Fibroblast of lung (primary cell): ENCODE measurements around the gene SLC25A34. TPM values are rescaled to one million over a fixed set of nuclear protein-coding genes. Genes with fewer than 3 reads are reported as not detected.

Experiments used
- DNase-seq, 2 donors: peaks; one replicate each; pipeline versions ENCODE4 v3.0.0 to v3.0.0-alpha.2; 2010; ENCODE audit warnings: low read depth in 2 of 2
- H2AFZ ChIP-seq: 2 replicates; pipeline ENCODE4 v1.5.1; 2012; ENCODE audit warnings: low read length, control low read depth, inconsistent platforms
- H3K27ac ChIP-seq: 2 replicates; pipeline ENCODE4 v1.5.1; 2011; ENCODE audit warnings: low read length, control low read depth; ENCODE audit not compliant: insufficient read depth
- H3K27me3 ChIP-seq: 2 replicates; pipeline ENCODE4 v1.5.1; 2011; ENCODE audit warnings: mild to moderate bottlenecking, low read length; ENCODE audit not compliant: control insufficient read depth, insufficient read depth
- H3K36me3 ChIP-seq: 2 replicates; pipeline ENCODE4 v1.5.1; 2011; ENCODE audit warnings: low read length; ENCODE audit not compliant: control insufficient read depth, insufficient read depth
- H3K4me1 ChIP-seq: 2 replicates; pipeline ENCODE4 v1.5.1; 2011; ENCODE audit warnings: low read length; ENCODE audit not compliant: control insufficient read depth, insufficient read depth; ENCODE audit errors: extremely low read depth
- H3K4me2 ChIP-seq: 2 replicates; pipeline ENCODE4 v1.5.1; 2011; ENCODE audit warnings: low read length, control low read depth; ENCODE audit not compliant: insufficient read depth; ENCODE audit errors: extremely low read depth
- H3K4me3 ChIP-seq, 4 experiments: fragments of 200-600 bp in 1 of 4; sonication (generic) in 1 of 4; replicated peaks in 1 of 4; 2 replicates each; pipeline ENCODE4 v1.5.1; 2011 to 2016; ENCODE audit warnings: low read length in 4 of 4, low read depth in 3 of 4, mild to moderate bottlenecking in 3 of 4, control low read depth in 2 of 4, inconsistent platforms in 1 of 4, mixed read lengths in 1 of 4; ENCODE audit not compliant: insufficient read depth in 1 of 4; ENCODE audit errors: control extremely low read depth in 1 of 4
- H3K79me2 ChIP-seq: 2 replicates; pipeline ENCODE4 v1.5.1; 2012; ENCODE audit warnings: mild to moderate bottlenecking, low read length, inconsistent platforms; ENCODE audit not compliant: control insufficient read depth, insufficient read depth
- H3K9ac ChIP-seq: 2 replicates; pipeline ENCODE4 v1.5.1; 2011; ENCODE audit warnings: mild to moderate bottlenecking, low read length, control low read depth; ENCODE audit not compliant: insufficient read depth
- H3K9me3 ChIP-seq: 2 replicates; pipeline ENCODE4 v1.5.1; 2012; ENCODE audit warnings: low read depth, low read length; ENCODE audit not compliant: control insufficient read depth, insufficient read depth
- H4K20me1 ChIP-seq: 2 replicates; pipeline ENCODE4 v1.5.1; 2011; ENCODE audit warnings: low read length; ENCODE audit not compliant: control insufficient read depth, insufficient read depth; ENCODE audit errors: extremely low read depth
- EZH2 ChIP-seq: IDR thresholded peaks from 2 replicates; pipeline ENCODE4 v1.5.1; 2012; ENCODE audit warnings: low read length, control low read depth, mild to moderate bottlenecking; ENCODE audit errors: missing control alignments
- polyA plus RNA-seq, 2 donors: library from polyadenylated mRNA; depleted of rRNA in 1 of 2; stranded (reverse) in 1 of 2; unstranded in 1 of 2; fragments of >200 nt; gene quantifications; 2 replicates each; pipeline ENCODE4 v1.2.1, GENCODE V29; 2011 to 2012; ENCODE audit warnings: missing spikeins in 1 of 2
- total RNA-seq: library from RNA; depleted of rRNA; stranded (reverse); fragments of >200 nt; gene quantifications from 2 replicates; pipeline ENCODE4 v1.2.1, GENCODE V29; 2014
- TF ChIP-seq, protein P1 (sequence below), 2 donors: IDR thresholded peaks in 1 of 2; conservative IDR thresholded peaks in 1 of 2; 1 replicate in 1 of 2; 2 replicates in 1 of 2; pipeline ENCODE4 v1.5.1; 2011 to 2012; ENCODE audit warnings: low read length in 2 of 2, control low read depth in 1 of 2, inconsistent platforms in 1 of 2, low read depth in 1 of 2, mild to moderate bottlenecking in 1 of 2

SLC25A34 gene
- total and polyA plus RNA-seq, 2 donors (not counting 1 experiment from before 2014, with no cell fraction given): 0.35 to 0.83 TPM

DNA sequence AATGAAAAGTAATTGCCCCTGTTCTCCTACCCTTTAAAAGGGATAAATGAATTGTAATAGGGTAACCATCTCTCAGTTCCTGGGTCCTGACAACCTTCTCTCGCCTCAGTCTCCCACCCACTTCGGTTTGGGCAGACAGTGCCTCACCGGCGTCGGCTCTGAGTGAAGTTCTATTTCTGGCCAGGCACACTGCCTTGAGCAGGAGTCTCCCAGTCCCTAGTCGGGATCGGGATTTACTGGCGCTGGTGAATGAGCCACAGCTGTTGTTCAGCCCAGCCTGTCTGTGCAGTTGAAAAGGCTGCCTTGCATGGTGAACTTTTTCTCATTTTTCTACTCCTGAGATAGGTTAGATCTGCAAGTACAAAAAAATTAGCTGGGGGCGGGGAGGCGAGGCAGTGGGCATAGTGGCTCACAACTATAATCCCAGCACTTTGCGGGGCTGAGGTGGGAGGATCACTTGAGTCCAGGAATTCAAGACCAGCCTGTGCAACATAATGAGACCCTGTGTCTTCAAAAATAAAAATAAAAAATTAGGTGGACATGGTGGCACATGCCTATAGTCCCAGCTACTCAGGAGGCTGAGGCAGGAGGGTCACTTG lies 44.5 kb upstream of the SLC25A34 start:
- H4K20me1 ChIP-seq: no peaks in the 10 kb centered on the region
- no peak overlapping the region for H3K9ac ChIP-seq
- no peak overlapping the region for H3K4me3 ChIP-seq
- peaks cover 4% of the 10 kb centered on the region for H3K36me3 ChIP-seq
- no peaks in the 10 kb centered on the region for H3K27me3 ChIP-seq
- no peak overlapping the region for H2AFZ ChIP-seq
- peaks cover 4% of the 10 kb centered on the region for H3K4me1 ChIP-seq
- H3K27ac ChIP-seq: no peak overlapping the region
- H3K9me3 ChIP-seq: no peaks in the 10 kb centered on the region
- peak in 1 of 2 donors; percentile 68 for DNase-seq
- peak overlapping the region; percentile 29 for H3K4me2 ChIP-seq
- peaks cover 74% of the 10 kb centered on the region for H3K79me2 ChIP-seq
- TF ChIP-seq, protein P1, sequence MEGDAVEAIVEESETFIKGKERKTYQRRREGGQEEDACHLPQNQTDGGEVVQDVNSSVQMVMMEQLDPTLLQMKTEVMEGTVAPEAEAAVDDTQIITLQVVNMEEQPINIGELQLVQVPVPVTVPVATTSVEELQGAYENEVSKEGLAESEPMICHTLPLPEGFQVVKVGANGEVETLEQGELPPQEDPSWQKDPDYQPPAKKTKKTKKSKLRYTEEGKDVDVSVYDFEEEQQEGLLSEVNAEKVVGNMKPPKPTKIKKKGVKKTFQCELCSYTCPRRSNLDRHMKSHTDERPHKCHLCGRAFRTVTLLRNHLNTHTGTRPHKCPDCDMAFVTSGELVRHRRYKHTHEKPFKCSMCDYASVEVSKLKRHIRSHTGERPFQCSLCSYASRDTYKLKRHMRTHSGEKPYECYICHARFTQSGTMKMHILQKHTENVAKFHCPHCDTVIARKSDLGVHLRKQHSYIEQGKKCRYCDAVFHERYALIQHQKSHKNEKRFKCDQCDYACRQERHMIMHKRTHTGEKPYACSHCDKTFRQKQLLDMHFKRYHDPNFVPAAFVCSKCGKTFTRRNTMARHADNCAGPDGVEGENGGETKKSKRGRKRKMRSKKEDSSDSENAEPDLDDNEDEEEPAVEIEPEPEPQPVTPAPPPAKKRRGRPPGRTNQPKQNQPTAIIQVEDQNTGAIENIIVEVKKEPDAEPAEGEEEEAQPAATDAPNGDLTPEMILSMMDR (conservative IDR thresholded peaks at IDR 0.05 in 1 of 2, IDR thresholded peaks at IDR 0.05 in 1 of 2; ENCODE audit: low read depth in 1 of 2, low read length in 2 of 2): no peak
- no peak for TF ChIP-seq EZH2

DNA sequence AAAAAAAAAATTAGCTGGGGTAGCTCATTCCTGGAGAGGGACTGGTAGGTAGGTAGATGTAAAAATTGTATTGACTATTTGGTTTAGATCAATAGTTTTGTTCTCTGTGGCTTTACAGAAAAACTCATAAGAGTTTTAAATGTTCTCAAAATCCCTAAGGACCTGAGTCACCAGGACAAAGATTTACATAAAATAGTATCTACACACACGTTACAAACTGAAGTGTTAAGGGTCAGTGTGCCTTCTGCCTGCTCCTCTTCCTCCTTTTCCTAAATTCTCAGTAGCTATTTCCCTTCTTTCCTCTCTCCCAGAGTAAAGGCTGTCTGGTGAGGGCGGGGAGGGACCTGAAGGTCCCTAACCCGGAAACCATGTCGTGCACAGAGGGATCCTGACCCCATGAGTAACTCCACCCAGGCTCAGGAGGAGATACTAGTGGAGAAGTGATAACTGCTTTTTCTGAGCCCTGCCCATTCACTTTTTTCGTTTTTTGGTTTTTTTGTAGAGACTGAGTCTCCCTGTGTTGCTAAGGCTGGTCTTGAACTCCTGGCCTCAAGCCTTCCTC lies 43.9 kb upstream of the SLC25A34 start:
- Histone ChIP-seq H3K4me2 (no peak overlapping the region), H4K20me1 (no peaks in the 10 kb centered on the region), H3K9me3 (no peaks in the 10 kb centered on the region), H3K79me2 (peaks cover 72% of the 10 kb centered on the region), H3K36me3 (peaks cover 5% of the 10 kb centered on the region), H3K4me3 (no peak overlapping the region), H2AFZ (no peak overlapping the region), H3K27me3 (no peaks in the 10 kb centered on the region), H3K4me1 (peaks cover 4% of the 10 kb centered on the region), H3K9ac (no peak overlapping the region), H3K27ac (no peak overlapping the region)
- TF ChIP-seq EZH2: no peak
- TF ChIP-seq, protein P1 (conservative IDR thresholded peaks at IDR 0.05 in 1 of 2, IDR thresholded peaks at IDR 0.05 in 1 of 2; ENCODE audit: low read depth in 1 of 2, low read length in 2 of 2): no peak
- no peak for DNase-seq

DNA sequence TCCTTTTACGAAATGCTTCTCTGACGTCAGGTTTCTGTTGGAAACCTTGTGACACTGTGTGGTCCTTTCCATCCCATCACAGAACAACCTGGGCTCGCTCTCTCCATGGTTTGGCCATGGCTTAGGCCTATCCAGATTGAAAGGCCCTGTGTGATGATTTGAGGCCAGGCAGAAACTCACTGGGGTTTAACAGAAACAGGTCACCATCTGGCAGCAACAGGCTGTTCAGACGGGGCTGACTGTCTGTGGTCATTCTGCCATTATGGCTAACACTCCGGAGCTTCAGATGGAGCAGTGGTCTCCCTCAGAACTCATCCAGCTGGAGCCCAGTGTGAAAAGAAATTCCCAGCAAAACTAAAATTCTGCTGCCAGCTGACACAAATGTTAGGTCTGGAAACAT lies 42.7 kb upstream of the SLC25A34 start:
- Histone ChIP-seq H3K27ac (no peak overlapping the region), H3K36me3 (peaks cover 5% of the 10 kb centered on the region), H4K20me1 (no peaks in the 10 kb centered on the region), H3K4me2 (no peak overlapping the region), H3K9ac (no peak overlapping the region), H3K79me2 (peaks cover 67% of the 10 kb centered on the region), H2AFZ (no peak overlapping the region), H3K4me3 (no peak overlapping the region), H3K4me1 (peaks cover 4% of the 10 kb centered on the region), H3K9me3 (no peaks in the 10 kb centered on the region), H3K27me3 (no peaks in the 10 kb centered on the region)
- TF ChIP-seq, protein P1 (conservative IDR thresholded peaks at IDR 0.05 in 1 of 2, IDR thresholded peaks at IDR 0.05 in 1 of 2; ENCODE audit: low read depth in 1 of 2, low read length in 2 of 2): no peak
- no peak for TF ChIP-seq EZH2
- no peak for DNase-seq
